GM19043 (cell line): ENCODE measurements around the gene CTRB2.

ENCODE experiments used
- ATAC-seq: cut with Tn5 transposase; IDR thresholded peaks from one replicate; pipeline ENCODE4 v1.9.1; 2021; ENCODE audit warnings: low read depth; ENCODE audit not compliant: unreplicated experiment

CTRB2 gene

GRCh38 chr16:75179208-75179607 is 27.8 kb downstream of the CTRB2 start:
- ATAC-seq: no peak

- ATAC-seq: no peak
These were observed 30.0 kb downstream of the CTRB2 start for GRCh38 chr16:75176926-75177325.

GRCh38 chr16:75175074-75175473 is 31.9 kb downstream of the CTRB2 start:
- ATAC-seq: no peak

- no peak for ATAC-seq
These were observed 34.4 kb downstream of the CTRB2 start for GRCh38 chr16:75172578-75172977.

- no peak for ATAC-seq
These were observed 37.0 kb downstream of the CTRB2 start for GRCh38 chr16:75169899-75170405.

- ATAC-seq: no peak
These were observed 46.6 kb downstream of the CTRB2 start for GRCh38 chr16:75160386-75160785.
